ENCODE data around the gene SWI5. TPM values are rescaled to one million over a fixed set of nuclear protein-coding genes. Genes with fewer than 3 reads are reported as not detected.
A peak's percentile ranks its signal among the peaks of the same experiment; 100 is the strongest.

The SWI5 gene
- total and polyA plus RNA-seq, 7 donors = 18.0 to 35.7 (median 24.1) TPM

DNA sequence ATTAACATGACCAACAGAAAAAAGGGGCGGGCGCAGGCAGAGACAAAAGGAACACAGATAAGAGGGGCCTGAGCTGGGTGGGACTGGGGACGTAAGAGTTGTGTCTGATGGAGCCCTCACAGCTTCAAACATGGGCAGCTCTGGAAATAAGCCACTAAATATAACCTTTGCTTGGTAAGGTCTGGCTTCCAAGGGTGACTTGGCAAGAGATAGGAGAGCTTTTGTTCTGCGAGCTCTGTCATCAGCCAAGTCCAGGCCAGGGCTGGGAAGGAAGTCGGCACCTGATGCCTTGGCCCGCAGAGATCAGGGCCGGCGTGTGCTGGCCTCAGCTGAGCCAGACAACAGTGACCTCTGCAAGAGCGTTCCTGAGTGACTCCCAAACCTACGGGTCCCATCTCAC is 34.4 kb downstream of the SWI5 start:
- DNase-seq = no peak

DNA sequence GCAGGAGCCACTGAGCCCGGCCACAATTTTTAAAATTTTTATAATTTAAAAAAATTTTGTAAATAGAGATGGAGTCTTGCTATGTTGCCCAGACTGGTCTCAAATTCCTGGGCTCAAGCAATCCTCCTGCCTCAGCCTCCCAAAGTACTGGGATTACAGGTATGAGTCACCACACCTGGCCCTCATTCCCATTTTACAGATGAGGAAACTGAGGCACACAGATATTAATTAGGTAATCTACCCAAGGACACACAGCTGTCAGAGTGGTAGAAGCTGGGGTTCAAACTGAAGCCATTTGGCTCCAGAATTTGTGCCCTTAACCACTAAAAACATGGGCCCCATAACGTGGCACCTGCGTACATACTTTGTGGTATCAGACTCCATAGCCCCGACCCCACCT is 38.6 kb downstream of the SWI5 start:
- 94 to 96% methylated on average over 4 of the region's 4 CpGs for WGBS, 2 donors
- Histone ChIP-seq H3K36me3 (peaks cover 9 to 82% (median 38%) of the 10 kb centered on the region in 4 donors), H3K9me3 (no peaks in the 10 kb centered on the region), H3K4me3 (no peak overlapping the region), H3K4me1 (no peaks in the 10 kb centered on the region), H3K27me3 (no peaks in the 10 kb centered on the region), H3K27ac (no peak overlapping the region)
- DNase-seq = no peak
- TF ChIP-seq POLR2AphosphoS5 (IDR thresholded peaks at IDR 0.05) (no peak), EP300 (IDR thresholded peaks at IDR 0.05) (no peak), POLR2A (IDR thresholded peaks at IDR 0.05) (no peak)
- TF ChIP-seq, protein P1, sequence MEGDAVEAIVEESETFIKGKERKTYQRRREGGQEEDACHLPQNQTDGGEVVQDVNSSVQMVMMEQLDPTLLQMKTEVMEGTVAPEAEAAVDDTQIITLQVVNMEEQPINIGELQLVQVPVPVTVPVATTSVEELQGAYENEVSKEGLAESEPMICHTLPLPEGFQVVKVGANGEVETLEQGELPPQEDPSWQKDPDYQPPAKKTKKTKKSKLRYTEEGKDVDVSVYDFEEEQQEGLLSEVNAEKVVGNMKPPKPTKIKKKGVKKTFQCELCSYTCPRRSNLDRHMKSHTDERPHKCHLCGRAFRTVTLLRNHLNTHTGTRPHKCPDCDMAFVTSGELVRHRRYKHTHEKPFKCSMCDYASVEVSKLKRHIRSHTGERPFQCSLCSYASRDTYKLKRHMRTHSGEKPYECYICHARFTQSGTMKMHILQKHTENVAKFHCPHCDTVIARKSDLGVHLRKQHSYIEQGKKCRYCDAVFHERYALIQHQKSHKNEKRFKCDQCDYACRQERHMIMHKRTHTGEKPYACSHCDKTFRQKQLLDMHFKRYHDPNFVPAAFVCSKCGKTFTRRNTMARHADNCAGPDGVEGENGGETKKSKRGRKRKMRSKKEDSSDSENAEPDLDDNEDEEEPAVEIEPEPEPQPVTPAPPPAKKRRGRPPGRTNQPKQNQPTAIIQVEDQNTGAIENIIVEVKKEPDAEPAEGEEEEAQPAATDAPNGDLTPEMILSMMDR (IDR thresholded peaks at IDR 0.05) = no peak
- intact Hi-C loops (cut with DNase I) = no loop called here

More for the DNA sequence above, 34.4 kb downstream of the SWI5 start:
- Histone ChIP-seq H3K4me1 (no peaks in the 10 kb centered on the region), H3K9me3 (no peaks in the 10 kb centered on the region), H3K27ac (no peak overlapping the region), H3K4me3 (no peak overlapping the region), H3K27me3 (no peaks in the 10 kb centered on the region), H3K36me3 (peaks cover 5 to 68% (median 36%) of the 10 kb centered on the region in 4 donors)
- TF ChIP-seq, protein P1 (IDR thresholded peaks at IDR 0.05) = no peak
- TF ChIP-seq EP300 (IDR thresholded peaks at IDR 0.05) (no peak), POLR2AphosphoS5 (IDR thresholded peaks at IDR 0.05) (no peak), POLR2A (IDR thresholded peaks at IDR 0.05) (no peak)
- WGBS, 2 donors = 92 to 93% methylated on average over 10 of the region's 10 CpGs
- intact Hi-C loops (cut with DNase I) = no loop called here

DNA sequence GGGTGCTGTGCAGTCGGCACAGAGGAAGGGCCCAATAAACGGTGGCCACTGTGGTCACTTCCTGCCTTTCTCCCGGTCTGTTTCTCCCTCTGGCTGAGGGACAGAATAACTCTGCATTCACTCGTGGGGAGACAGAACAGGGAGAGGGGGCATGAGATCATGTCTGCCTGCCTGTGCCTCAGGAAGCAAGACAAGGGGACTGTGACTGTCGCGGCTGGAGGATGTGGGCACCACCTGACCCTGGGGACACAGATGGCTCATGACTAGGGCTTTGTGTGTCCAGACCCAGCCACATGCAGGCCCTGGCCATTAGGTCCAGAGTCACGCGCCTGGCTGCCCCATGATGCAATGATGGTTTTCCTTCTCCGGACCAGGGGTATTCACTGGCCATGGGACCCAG is 40.3 kb downstream of the SWI5 start:
- Histone ChIP-seq H3K27ac (no peak overlapping the region), H3K9me3 (no peaks in the 10 kb centered on the region), H3K4me1 (peaks cover 0 to 5% (median 4%) of the 10 kb centered on the region in 4 donors), H3K27me3 (no peaks in the 10 kb centered on the region), H3K4me3 (no peak overlapping the region), H3K36me3 (peaks cover 4 to 65% (median 24%) of the 10 kb centered on the region in 4 donors)
- 83 to 86% methylated on average over 9 of the region's 9 CpGs for WGBS, 2 donors
- no peak for DNase-seq
- TF ChIP-seq, protein P1 (IDR thresholded peaks at IDR 0.05) = no peak
- TF ChIP-seq EP300 (IDR thresholded peaks at IDR 0.05) = no peak
- TF ChIP-seq POLR2AphosphoS5 (IDR thresholded peaks at IDR 0.05) = no peak
- TF ChIP-seq POLR2A (IDR thresholded peaks at IDR 0.05) = no peak
- intact Hi-C loops (cut with DNase I) = no loop called here

DNA sequence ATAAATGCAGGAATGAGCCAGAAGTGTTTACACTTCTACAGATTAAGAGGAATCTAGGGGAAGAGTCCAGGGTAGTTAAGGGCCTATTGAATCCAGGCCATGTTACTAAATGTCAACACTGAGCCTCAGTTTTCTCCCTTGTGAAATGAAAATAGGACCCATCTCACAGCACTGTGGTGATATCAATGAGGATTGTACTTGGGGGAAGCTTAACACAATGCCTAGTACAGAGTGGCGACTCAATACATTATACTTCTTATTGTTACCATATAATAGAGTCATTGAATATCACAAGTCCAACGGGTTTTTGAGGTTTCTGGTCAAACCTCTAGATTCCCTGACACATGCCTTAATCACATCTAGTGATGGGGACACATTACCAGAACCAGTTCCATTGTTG is 41.6 kb downstream of the SWI5 start:
- H3K27me3 ChIP-seq = no peaks in the 10 kb centered on the region
- intact Hi-C loops (cut with DNase I) = no loop called here
- H3K27ac ChIP-seq = no peak overlapping the region
- TF ChIP-seq POLR2AphosphoS5 (IDR thresholded peaks at IDR 0.05) = no peak
- TF ChIP-seq EP300 (IDR thresholded peaks at IDR 0.05) = no peak
- TF ChIP-seq, protein P1 (IDR thresholded peaks at IDR 0.05) = no peak
- no peak for TF ChIP-seq POLR2A (IDR thresholded peaks at IDR 0.05)
- no peak for DNase-seq
- WGBS, 2 donors = 65 to 80% methylated on average over 2 of the region's 2 CpGs
- H3K4me1 ChIP-seq = peaks cover 0 to 9% (median 9%) of the 10 kb centered on the region in 4 donors
- no peaks in the 10 kb centered on the region for H3K9me3 ChIP-seq
- peaks cover 4 to 59% (median 23%) of the 10 kb centered on the region in 4 donors for H3K36me3 ChIP-seq
- no peak overlapping the region for H3K4me3 ChIP-seq

DNA sequence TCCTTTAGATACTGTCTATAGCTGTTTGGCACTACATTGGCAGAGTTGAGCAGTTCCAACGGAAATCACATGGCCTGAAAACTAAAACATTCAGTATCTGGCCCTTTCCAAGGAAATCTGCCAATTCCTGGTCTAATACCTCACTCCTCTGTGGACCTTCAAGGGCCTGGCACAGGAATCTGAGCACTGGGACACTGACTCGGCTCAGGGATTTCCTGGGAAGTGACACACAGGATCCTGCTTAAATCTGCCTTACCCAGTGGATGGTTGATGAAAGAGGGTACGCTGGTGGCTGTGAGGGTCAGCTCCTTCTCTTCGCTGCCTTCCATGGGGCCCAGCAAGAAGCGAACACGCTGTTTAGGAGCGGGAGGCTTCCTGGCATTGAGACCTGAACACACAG is 45.3 kb downstream of the SWI5 start:
- Histone ChIP-seq H3K9me3 (no peaks in the 10 kb centered on the region), H3K36me3 (peaks cover 11 to 42% (median 14%) of the 10 kb centered on the region in 4 donors), H3K4me1 (peaks cover 0 to 27% (median 25%) of the 10 kb centered on the region in 4 donors), H3K27ac (no peak overlapping the region), H3K4me3 (peak overlapping the region in 3 of 4 donors; percentile 81 to 97 (median 92)), H3K27me3 (no peaks in the 10 kb centered on the region)
- intact Hi-C loops (cut with DNase I) = loop anchor here (5.0 kb wide), 1 partner anchor 44 kb away; the partner anchor contains the start of genes GOLGA2 and SWI5
- WGBS, 2 donors = 87 to 88% methylated on average over 7 of the region's 7 CpGs
- no peak for DNase-seq
- TF ChIP-seq, protein P1 (IDR thresholded peaks at IDR 0.05) = no peak
- no peak for TF ChIP-seq EP300 (IDR thresholded peaks at IDR 0.05)
- no peak for TF ChIP-seq POLR2A (IDR thresholded peaks at IDR 0.05)
- no peak for TF ChIP-seq POLR2AphosphoS5 (IDR thresholded peaks at IDR 0.05)
